T-helper 1 cell (primary cell): ENCODE results near the gene KRTAP19-3.

Experiments
- DNase-seq, 5 donors: peaks; one replicate each; pipeline ENCODE4 v3.0.0-alpha.2; 2012 to 2020
- total RNA-seq, 4 donors: gene quantifications; one replicate each; lab custom pipeline; 2026; lab: John Stamatoyannopoulos, UW

KRTAP19-3 gene
- 0 reads per million in 4 donors for total RNA-seq

DNA sequence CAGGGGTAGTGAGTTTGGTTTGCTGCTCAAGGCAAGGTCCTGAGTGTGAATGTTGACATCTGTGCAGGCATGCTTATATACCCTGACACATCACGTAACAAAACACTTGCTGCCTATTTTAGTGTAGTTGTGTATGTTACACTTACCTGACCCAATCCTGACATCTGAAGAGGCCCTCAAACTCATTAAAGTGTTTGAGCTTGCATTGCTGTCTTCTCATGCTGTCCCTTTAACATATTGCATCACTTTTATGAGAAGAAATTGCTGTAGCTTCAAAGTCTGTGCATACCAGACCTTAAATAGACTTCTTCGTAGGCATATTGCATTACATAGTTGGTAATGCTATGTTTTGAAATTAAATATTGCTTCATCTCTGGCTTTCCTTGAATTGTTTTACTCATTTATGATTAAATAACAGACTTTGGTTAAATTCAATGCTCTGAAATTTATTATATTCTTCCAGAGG lies at the start of gene KRTAP19-3:
Gene KRTAP19-3, minus strand, starts transcription at position 51 of the 466 bp plus-strand sequence. CDS start 56 bp downstream, outside the sequence.
- DNase-seq = no peak

DNA sequence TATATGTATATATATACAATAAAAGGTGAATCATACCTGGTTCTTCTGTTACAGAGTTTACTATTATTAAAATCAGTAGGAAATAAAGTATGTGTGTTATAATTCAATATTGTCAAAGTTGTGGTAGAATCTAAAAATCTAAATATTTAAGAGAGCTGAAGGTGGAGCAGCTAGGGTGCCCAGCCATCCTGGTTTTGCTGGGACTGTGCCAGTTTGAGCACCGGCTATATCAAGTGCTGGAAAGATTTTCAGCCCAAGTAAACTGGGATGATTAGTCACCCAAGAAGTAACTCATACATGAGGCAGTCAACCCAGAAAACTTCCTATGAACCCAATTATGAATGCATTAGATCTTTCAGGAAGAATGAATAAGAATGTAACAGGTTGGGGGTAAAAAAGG lies 27.1 kb upstream of the KRTAP19-3 start:
- no peak for DNase-seq

DNA sequence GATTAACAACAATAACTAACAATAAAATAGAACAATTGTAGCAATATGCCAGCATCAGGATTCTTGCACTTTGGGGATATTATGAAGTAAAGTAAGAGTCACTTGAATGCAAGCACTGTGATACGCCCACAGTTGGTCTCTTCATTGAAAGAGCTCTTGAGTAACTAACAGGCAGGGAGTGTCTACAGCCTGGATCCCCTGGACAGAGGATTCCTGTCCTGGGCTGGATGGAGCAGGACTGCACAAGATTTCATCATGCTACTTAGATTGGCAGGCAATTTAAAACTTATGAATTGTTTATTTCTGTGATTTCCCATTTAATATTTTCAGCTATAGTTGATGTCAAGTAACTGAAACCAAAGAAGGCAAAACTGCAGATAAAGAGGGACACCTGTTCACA lies 23.9 kb upstream of the KRTAP19-3 start:
- DNase-seq = no peak

DNA sequence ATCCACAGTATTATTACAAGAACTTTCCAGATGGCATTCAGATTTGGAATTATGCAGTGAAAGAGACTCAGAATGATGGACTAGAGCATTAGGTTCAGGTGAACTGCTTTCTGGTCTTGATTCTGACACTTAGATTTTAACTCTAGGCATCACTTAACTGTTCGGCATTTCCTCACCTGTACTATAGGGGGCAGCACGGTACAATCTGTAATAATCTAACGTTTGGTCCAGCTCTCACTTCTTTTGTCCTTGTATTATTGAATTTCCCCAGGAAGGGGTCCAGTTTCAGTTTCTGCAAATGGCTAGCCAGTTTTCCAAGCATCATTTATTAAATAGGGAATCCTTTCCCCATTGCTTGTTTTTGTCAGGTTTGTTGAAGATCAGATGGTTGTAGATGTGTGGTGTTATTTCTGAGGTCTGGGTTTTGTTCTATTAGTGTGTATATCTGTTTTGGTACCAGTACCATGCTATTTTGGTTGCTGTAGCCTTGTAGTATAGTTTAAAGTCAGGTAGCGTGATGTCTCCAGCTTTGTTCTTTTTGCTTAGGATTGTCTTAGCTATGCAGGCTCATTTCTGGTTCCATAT lies 13.9 kb upstream of the KRTAP19-3 start:
- peak in 1 of 5 donors; percentile 1 for DNase-seq

DNA sequence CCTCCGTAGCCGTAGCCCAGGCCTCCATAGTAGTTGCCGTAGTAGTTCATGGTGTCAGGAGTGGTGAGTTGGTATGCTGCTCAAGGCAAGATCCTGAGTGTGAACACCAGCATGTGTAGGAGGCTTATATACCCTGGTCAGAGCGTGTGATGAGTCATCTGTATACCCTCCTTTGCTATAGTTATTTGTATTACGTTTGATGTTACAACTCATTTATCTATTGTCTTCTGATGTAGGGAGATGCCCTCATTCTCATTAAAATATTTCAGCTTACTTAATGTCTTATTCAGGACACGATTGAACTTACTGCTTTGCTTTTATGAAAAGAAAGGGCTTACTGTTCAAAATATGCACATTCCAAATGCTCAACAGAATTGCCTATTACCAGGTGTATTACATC lies 10.2 kb upstream of the KRTAP19-3 start, which contains the start of gene KRTAP19-5:
Gene KRTAP19-5, minus strand, starts transcription at position 101 of the 400 bp plus-strand sequence. Its CDS starts 51 bp downstream, at position 50.
- DNase-seq = no peak

DNA sequence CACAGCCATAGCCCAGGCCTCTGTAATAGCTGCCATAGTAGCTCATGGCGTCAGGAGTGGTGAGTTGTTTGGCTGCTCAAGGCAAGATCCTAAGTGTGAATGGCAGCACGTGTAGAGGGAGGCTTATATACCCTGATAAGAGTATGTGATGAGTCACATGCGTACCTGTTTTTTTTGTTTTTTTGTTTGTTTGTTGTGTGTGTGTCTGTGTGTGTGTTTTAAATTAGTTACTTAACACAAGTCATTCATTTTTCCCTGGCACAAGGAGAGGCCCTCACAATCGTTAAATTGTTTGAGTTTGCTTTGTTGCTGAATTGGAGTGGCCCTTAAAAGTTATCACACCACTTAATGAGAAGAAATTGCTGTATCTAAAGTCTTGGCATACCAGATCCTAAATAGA lies 5.3 kb upstream of the KRTAP19-3 start, which contains the start of gene KRTAP19-4:
Gene KRTAP19-4, minus strand, starts transcription at position 101 of the 400 bp plus-strand sequence. Its CDS starts 55 bp downstream, at position 46.
- no peak for DNase-seq

DNA sequence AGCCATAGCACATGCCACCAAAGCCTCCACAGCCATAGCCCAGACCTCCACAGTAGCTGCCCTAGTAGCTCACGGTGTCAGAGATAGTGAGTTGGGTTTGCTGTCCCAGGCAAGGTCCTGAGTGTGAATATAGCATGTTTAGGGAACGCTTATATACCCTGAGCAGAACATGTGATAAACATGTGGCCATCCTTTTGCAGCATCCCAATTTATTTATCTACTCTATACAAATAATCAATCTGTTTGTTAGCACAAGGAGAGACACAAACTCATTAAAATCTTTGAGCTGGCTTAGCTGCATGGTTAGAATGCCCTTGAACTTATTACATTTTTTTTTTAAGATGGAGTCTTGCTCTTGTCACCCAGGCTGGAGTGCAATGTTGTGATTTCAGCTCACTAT lies 4.5 kb downstream of the KRTAP19-3 start, which contains the start of gene KRTAP19-2:
Gene KRTAP19-2, minus strand, starts transcription at position 101 of the 400 bp plus-strand sequence. Its CDS starts 88 bp downstream, at position 13.
- DNase-seq = no peak

DNA sequence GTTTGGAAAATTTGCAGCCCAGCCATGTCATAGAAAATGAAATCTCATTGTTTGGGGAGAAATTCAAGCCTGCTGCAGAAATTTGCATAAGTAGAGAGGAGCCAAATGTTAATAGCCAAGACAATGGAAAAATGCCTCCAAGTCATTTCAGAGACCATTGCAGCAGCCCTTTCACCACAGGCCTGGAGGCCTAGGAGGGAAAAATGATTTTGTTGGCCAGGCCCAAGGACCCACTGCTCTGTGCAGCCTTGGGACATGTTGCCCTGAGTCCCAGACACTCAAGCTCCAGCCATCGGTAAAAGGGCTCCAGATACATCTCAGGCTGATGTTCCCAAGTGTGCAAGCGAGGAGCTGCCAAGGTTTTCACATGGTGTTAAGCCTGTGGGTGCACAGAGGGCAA lies 5.6 kb downstream of the KRTAP19-3 start:
- DNase-seq = no peak

DNA sequence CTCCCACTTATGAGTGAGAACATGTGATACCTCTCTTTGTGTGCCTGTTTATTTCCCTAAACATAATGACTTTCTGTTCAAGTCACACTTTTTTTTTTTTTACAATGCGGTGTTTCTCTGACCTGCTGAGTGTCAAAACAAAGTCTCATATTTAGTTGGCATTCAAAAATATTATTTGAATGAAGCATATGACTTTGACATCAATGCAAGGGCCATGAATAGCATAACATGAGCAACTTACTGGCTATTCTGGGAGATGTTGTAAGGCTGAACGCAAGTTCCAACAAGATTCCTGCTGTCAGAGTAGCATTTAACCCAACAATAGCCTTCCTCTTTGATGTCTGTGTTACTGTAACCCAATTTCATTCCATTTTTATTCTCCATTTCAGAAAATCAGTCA lies 9.7 kb downstream of the KRTAP19-3 start:
- no peak for DNase-seq

DNA sequence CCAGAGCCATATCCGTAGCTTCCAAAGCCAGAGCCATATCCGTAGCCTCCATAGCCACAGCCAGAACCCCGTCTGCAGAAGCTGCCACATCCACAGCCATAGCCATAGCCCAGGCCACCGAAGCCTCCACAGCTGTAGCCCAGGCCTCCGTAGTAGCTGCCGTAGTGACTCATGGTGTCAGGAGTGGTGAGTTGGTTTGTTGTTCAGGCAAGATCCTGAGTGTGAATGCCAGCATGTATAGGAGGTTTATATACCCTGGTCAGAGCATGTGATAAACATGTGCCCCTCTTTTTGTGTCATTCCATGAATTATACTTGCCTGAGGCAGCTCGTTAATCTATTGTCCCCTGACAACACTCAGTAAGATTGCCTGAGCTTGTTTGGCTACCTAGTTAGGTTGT lies 11.7 kb downstream of the KRTAP19-3 start, which contains the start of gene KRTAP19-1:
Gene KRTAP19-1, minus strand, starts transcription at position 223 of the 400 bp plus-strand sequence. Its CDS starts 50 bp downstream, at position 173.
- DNase-seq = no peak

DNA sequence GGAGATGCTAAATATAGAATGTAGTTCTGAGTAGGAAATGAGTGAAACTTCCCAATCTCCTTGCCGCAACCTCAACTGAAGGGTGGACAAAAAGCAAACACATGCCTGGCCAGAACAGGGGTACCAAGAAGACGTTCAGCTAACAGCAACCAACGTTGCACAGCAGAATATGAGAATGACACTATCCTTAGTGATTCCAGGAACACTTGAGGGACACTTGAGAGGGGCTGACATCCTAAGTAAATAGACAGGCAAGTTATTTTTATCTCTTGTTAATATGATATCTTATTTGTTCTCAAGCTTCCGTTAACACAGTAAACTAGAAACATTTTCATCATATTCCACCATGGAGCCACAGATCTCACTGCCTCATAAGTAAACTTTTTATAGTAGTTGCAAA lies 12.6 kb downstream of the KRTAP19-3 start:
- no peak for DNase-seq

DNA sequence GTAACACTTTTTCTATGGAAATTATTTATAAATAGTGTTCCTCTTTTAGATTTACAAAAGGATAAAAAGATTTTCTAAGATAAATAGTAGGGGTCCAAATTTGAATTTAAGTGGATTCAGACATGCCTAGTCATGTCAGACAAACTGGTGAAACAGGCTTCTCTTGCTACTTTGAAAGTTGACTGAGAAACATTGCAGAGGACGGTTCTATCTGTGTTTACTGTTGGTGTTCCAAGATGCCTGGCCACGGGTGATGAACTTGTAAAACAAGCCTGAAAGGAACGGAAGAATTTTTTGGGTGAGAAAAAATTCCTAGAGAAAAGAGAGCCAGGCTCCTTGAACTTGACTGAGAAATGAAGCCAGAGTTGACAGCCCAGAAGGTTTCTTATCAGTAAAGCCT lies 13.8 kb downstream of the KRTAP19-3 start:
- no peak for DNase-seq

DNA sequence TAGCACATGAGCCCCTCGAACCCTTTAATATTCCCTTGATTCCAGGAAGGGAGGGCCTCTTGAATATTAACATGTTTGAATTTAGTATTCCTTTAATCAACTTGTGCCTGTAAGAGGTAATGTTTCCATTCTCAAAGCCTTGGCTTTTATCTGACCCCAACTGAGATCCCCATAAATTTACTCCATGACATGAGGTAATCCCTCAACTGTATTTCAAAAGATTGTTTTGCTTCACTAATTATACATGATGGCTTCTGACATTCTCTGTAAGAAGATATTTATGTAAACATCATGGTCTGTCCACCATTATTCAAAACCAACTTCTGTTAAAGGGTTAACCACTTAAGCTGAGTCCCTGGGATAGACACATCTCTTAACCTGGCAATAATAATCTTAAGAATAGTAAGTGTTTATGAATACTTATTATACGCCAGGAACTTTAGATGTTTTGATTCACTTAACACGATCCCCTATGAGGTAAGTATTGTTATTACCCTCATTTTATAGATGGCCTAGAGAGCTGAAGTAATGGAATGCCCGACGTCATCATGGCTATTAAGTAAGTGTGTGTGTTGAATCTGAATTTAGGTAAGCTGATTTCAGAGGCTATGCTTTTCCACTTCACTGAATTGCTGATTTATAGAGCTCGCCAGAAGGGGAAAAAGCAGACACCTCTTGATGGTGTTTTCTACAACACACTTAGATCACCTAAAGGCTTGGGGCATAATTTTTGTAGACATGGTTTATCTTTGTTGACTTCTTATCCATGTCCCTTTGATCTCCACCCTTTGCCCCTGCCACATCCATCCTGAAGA lies 22.7 kb downstream of the KRTAP19-3 start:
- DNase-seq = no peak

DNA sequence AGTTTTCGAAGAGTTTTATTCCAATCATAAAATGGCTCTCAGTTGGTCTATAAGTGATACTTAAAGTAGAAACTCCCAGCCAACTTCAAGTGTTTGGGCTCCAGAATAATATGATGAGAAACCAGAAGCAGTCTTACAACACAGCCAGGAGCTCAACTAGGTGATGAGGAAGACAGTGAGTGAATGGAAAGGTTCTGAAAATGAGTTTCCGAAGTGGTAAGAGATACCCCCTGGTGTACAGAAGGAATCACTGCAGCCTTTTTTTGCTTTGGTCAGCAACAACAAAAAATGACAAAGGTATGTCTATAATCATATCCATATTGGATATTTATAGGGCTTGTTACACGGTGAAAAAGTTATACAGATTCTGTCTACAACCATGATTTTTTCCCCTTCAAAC lies 28.1 kb downstream of the KRTAP19-3 start:
- DNase-seq = peak in 1 of 5 donors; percentile 1

DNA sequence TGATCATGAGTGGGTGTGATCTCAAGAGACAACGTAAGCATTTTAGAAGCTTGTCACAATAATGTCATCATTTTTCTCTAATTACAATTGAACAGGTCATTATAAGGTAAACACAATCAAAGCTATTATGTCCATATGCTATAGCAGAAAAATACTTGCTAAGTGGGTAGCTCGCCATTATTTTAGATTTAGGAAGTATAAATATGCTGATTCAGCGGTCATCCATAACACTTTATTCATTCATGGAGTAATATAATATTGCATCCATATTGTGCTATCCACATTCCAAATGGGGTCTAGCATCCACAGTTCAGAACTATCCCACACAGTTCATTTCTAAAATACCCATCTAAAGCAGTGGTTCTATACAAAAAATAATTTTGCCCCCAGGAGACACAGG lies 43.3 kb downstream of the KRTAP19-3 start:
- no peak for DNase-seq

DNA sequence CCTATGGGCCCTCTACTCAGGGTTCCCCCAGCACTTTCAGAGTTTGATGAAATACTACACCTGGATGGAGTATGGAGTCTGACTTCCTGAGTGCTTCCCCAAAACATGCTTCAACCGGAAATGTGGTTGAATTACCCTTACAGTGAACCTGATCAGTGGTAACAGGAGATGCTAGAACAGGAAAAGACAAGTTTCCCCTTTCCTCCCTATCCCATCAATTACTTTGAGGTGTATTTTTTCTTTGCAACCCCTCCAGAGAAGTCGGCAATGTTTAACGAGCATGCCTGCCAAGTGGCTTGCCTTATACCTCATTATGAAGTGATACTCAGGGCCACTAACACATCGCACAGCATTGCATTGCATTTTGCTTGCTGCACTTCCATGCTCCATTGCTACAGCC lies 44.8 kb downstream of the KRTAP19-3 start:
- no peak for DNase-seq

DNA sequence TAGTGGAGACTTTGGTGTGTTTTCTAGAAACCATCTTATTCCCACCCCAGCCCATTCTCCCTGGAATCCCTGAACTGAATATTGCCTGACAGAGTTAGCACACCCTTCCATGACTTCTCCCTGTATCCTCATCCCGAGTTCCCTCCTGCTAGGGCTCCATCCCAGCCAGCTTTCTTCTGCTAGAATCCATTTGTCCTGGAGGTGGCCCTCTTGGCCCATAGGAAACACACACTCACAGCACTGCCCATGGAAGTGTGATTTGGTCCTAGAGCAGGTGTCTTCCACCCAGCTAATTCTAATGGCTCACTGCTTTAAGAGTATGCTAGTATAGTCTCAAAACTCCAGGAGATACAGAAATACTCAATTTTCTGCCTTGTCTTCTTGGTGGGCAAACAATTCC lies 47.6 kb downstream of the KRTAP19-3 start:
- DNase-seq = no peak

DNA sequence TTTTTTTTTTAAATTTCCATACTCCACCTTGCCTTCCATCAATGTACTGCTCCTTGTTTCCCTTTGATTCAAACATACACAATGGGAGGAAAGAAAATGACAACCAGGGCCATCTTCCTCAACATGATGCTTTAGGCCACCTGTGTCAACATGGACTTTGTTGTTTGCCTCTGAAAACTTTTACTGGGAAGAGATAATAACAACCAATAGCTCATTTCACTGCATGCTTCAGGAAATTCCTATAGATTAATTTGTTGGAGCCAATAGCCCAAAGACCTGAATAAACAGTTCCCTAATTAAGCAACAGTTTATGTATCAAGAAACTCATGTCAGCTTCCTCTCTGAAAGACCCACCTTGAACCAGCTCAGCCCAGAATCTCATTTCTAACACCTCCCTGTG lies 48.6 kb downstream of the KRTAP19-3 start:
- no peak for DNase-seq
